Endothelial cell of umbilical vein (primary cell): ENCODE data around the gene MAN2A1.

ENCODE experiments used
- EZH2 ChIP-seq: IDR thresholded peaks from 2 replicates; pipeline ENCODE4 v1.6.1; 2012; ENCODE audit warnings: borderline replicate concordance, low read depth, mild to moderate bottlenecking, moderate library complexity, low read length, inconsistent platforms; ENCODE audit not compliant: severe bottlenecking
- POLR2A ChIP-seq: IDR thresholded peaks from 2 replicates; pipeline ENCODE4 v1.6.1; 2012; ENCODE audit warnings: low read depth, mild to moderate bottlenecking, control low read depth, low read length
- POLR2AphosphoS5 ChIP-seq: IDR thresholded peaks from 2 replicates; pipeline ENCODE4 v1.6.1; 2012; ENCODE audit warnings: low read depth, mild to moderate bottlenecking, control low read depth, low read length, moderate library complexity; ENCODE audit not compliant: insufficient read depth
- TF ChIP-seq, protein P1 (sequence below), 2 donors: IDR thresholded peaks; 1 replicate in 1 of 2; 2 replicates in 1 of 2; pipeline ENCODE4 v1.5.1; 2011; ENCODE audit warnings: low read length in 2 of 2, mild to moderate bottlenecking in 2 of 2, moderate library complexity in 2 of 2, control low read depth in 1 of 2, inconsistent platforms in 1 of 2, low read depth in 1 of 2; ENCODE audit not compliant: insufficient read depth in 1 of 2; ENCODE audit errors: extremely low read depth in 1 of 2

DNA sequence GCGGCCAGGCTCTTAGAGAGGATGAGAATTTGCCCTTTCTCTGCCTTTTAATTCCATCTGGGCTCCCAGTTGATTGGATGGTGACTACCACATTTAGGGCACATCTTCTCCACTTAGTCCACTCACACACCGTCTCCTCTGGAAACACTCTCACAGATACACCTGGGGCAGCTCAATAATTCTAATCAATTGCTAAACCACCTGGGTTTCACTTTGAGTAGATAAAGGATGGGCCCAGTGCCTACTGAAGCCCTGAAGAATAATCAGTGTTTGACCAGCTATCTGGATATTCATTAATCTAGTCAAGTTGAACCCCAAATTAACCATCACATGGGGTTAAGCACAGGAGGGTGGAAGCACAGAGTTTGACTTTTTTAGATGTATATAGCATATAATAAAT lies 19.1 kb downstream of the MAN2A1 start:
- TF ChIP-seq POLR2AphosphoS5 = no peak
- TF ChIP-seq, protein P1, sequence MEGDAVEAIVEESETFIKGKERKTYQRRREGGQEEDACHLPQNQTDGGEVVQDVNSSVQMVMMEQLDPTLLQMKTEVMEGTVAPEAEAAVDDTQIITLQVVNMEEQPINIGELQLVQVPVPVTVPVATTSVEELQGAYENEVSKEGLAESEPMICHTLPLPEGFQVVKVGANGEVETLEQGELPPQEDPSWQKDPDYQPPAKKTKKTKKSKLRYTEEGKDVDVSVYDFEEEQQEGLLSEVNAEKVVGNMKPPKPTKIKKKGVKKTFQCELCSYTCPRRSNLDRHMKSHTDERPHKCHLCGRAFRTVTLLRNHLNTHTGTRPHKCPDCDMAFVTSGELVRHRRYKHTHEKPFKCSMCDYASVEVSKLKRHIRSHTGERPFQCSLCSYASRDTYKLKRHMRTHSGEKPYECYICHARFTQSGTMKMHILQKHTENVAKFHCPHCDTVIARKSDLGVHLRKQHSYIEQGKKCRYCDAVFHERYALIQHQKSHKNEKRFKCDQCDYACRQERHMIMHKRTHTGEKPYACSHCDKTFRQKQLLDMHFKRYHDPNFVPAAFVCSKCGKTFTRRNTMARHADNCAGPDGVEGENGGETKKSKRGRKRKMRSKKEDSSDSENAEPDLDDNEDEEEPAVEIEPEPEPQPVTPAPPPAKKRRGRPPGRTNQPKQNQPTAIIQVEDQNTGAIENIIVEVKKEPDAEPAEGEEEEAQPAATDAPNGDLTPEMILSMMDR (IDR thresholded peaks at IDR 0.05; ENCODE audit: extremely low read depth in 1 of 2, insufficient read depth in 1 of 2, low read depth in 1 of 2, low read length in 2 of 2) = no peak
- TF ChIP-seq EZH2 = no peak
- no peak for TF ChIP-seq POLR2A
